IMR-90 (cell line): ENCODE measurements around the gene COL17A1.

Experiments used
- CEBPB ChIP-seq: IDR thresholded peaks from 2 replicates; pipeline ENCODE4 v1.6.1; 2012; ENCODE audit warnings: low read depth, low read length, improper control_type of control experiment
- CHD1 ChIP-seq: IDR thresholded peaks from 2 replicates; pipeline ENCODE4 v1.6.1; 2012; ENCODE audit warnings: low read depth, low read length, improper control_type of control experiment
- MXI1 ChIP-seq: IDR thresholded peaks from 2 replicates; pipeline ENCODE4 v1.6.1; 2012; ENCODE audit warnings: low read depth, mild to moderate bottlenecking, low read length, moderate library complexity, borderline replicate concordance
- POLR2A ChIP-seq: IDR thresholded peaks from 2 replicates; pipeline ENCODE4 v1.6.1; 2012; ENCODE audit warnings: mild to moderate bottlenecking, low read depth, low read length
- RCOR1 ChIP-seq: IDR thresholded peaks from 2 replicates; pipeline ENCODE4 v1.6.1; 2012; ENCODE audit warnings: mild to moderate bottlenecking, low read length, improper control_type of control experiment; ENCODE audit not compliant: insufficient replicate concordance
- RFX5 ChIP-seq: IDR thresholded peaks from 2 replicates; pipeline ENCODE4 v1.8.0; 2012; ENCODE audit warnings: low read depth, mild to moderate bottlenecking, low read length, moderate library complexity
- SMC3 ChIP-seq: fragments of 150-350 bp; IDR thresholded peaks from 2 replicates; pipeline ENCODE4 v1.6.1; 2016; ENCODE audit warnings: low read depth, mild to moderate bottlenecking, antibody characterized with exemption, low read length, moderate library complexity
- TF ChIP-seq, protein P1 (sequence below): fragments of 150-350 bp; IDR thresholded peaks from 2 replicates; pipeline ENCODE4 v1.6.1; 2017; ENCODE audit warnings: mild to moderate bottlenecking, antibody characterized with exemption, low read length, low read depth
- TF ChIP-seq, protein P2 (sequence below): conservative IDR thresholded peaks from 2 replicates; pipeline ENCODE4 v1.5.1; 2012; ENCODE audit warnings: mild to moderate bottlenecking, low read depth, low read length, improper control_type of control experiment
- TF ChIP-seq, protein P3 (sequence below): fragments of 150-350 bp; IDR thresholded peaks from 2 replicates; pipeline ENCODE4 v1.6.1; 2016; ENCODE audit warnings: low read depth, mild to moderate bottlenecking, low read length, moderate library complexity, borderline replicate concordance

DNA sequence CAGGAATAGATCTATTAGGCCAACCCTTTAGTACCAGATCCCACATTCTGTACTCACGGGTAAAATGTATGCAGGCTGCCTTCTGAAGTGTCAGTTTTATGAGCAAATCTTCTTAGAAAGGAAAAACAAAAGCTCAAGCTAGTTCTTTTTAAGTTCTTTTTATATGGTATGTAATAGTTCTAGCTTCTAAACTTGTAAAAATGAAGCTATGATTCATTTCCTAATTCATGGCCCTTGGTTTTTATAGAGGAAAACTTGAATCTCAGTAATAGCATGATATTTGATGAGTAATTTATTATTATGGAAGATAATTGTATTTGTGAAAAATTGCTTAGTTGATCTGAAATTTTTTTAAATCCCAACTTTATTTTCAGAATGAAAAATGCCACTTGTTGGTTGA is 64.4 kb downstream of the COL17A1 start:
- TF ChIP-seq, protein P1, sequence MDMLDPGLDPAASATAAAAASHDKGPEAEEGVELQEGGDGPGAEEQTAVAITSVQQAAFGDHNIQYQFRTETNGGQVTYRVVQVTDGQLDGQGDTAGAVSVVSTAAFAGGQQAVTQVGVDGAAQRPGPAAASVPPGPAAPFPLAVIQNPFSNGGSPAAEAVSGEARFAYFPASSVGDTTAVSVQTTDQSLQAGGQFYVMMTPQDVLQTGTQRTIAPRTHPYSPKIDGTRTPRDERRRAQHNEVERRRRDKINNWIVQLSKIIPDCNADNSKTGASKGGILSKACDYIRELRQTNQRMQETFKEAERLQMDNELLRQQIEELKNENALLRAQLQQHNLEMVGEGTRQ, result no peak
- TF ChIP-seq SMC3 (no peak), CHD1 (no peak), RCOR1 (no peak), POLR2A (no peak), MXI1 (no peak), RFX5 (no peak), CEBPB (no peak)
- TF ChIP-seq, protein P2, sequence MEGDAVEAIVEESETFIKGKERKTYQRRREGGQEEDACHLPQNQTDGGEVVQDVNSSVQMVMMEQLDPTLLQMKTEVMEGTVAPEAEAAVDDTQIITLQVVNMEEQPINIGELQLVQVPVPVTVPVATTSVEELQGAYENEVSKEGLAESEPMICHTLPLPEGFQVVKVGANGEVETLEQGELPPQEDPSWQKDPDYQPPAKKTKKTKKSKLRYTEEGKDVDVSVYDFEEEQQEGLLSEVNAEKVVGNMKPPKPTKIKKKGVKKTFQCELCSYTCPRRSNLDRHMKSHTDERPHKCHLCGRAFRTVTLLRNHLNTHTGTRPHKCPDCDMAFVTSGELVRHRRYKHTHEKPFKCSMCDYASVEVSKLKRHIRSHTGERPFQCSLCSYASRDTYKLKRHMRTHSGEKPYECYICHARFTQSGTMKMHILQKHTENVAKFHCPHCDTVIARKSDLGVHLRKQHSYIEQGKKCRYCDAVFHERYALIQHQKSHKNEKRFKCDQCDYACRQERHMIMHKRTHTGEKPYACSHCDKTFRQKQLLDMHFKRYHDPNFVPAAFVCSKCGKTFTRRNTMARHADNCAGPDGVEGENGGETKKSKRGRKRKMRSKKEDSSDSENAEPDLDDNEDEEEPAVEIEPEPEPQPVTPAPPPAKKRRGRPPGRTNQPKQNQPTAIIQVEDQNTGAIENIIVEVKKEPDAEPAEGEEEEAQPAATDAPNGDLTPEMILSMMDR, result no peak
- TF ChIP-seq, protein P3, sequence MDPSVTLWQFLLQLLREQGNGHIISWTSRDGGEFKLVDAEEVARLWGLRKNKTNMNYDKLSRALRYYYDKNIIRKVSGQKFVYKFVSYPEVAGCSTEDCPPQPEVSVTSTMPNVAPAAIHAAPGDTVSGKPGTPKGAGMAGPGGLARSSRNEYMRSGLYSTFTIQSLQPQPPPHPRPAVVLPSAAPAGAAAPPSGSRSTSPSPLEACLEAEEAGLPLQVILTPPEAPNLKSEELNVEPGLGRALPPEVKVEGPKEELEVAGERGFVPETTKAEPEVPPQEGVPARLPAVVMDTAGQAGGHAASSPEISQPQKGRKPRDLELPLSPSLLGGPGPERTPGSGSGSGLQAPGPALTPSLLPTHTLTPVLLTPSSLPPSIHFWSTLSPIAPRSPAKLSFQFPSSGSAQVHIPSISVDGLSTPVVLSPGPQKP, result no peak
